GM19324 (cell line): Measurements from ENCODE around the gene TENM4.
"Not testable (repeated sequence)": the region's sequence is repeated elsewhere in the genome, so short reads cannot be mapped to it uniquely, and the experiment has no call there.

Source experiments
- ATAC-seq: cut with Tn5 transposase; IDR thresholded peaks from one replicate; pipeline ENCODE4 v1.9.1; 2021; ENCODE audit warnings: mild to moderate bottlenecking, moderate library complexity; ENCODE audit not compliant: unreplicated experiment, low FRiP score

Gene TENM4

DNA sequence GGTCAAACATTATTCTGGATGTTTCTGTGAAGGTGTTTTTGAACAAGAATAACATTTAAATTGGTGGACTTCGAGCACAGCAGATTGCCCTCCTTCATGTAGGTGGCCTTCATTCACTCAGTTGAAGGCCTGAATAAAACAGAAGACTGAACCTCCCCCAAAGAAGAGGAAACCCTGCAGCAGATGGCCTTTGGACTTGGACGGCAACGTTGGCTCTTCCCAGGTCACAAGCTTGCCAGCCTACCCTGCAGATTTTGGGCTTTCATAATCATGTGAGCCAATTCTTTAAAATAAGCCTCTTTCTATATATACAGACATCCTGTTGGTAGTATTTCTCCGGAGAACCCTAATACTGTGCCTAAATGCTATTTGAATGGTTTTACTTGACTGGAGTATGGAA lies 434.0 kb downstream of the TENM4 start:
- no peak for ATAC-seq

DNA sequence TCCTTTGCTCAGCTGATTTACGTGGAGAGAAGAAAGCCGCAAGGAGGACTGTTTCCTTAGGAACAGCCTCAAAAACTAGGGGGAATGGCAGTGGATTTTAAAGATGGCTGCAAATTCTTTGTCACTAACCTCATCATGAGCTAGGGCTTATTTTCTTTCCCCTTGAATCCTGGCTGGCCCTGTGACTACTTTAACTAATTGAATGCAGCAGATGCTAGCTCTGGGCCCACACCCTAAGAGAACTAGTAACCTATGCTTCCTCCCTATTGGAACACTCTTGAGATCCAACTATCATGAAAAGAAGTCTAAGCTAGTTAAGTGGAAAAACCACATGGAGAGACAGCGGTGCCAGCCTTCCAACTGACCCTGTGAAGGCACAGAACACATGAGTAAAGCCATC lies 444.8 kb downstream of the TENM4 start:
- no peak for ATAC-seq

DNA sequence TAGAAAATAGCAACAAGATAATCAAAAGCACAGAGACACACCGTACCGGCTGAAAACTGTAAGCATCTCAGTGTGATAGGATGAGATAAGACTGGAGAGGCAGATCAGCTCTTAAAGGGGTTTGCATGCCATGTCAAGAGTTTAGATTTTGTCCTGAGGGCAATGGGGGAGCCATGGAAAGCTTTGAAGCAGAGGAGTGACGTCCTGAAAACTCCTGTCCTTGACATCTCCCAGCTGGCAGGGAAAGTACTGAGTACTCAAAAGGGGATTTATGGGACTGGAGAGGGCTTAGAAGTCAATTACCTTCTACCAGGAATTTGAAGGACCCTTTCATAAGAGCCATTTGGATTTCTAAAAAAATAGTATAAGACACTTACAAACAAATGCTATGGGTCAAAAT lies 445.7 kb downstream of the TENM4 start:
- no peak for ATAC-seq

DNA sequence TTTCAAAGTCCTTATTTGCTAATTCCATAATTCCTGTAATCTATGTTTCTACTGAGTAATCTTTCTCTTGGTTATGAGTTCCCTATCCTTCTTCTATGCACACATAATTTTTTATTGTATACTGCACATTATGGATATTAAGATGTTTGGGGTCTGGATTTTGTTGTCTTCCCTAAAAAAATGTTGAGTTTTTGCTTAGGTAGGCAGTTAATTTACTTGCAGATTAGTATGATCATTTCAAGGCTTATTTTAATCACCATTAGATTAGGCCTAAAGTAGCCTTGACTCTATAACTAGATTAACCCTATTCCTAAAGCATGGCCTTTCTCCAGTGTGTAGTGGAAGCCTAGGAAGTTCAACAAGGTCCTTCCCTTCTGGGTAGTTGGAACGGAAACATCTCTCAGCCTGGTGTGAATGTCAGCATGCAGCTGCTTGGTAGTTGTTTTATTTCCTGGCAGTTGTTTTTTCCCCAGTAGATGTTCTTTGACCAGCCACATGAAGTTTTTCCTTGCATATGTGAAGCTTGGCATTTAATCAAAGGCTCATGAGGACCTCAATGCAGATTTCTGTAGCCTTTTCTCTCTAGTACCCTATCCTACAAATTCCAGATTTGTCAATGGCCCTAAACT lies 446.9 kb downstream of the TENM4 start:
- ATAC-seq = no peak

DNA sequence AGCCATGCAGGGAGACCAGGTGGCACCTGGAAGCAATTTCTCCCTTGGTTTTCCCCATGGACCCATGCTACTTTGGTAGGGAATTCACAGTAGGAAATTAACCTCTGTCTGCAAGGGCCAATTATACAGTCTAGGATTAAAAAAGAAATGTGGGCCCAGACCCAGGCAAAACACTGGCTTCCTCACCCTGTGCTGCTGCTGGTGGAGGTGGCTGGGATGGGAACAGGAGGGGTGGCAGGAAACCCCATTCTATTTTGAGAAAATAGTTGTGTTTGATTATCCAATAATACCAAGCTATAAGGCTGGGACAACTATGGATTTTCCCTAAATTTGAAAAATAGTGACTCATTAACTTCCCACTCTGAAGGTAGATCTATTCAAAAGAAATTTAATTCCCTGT lies 449.1 kb downstream of the TENM4 start:
- no peak for ATAC-seq

DNA sequence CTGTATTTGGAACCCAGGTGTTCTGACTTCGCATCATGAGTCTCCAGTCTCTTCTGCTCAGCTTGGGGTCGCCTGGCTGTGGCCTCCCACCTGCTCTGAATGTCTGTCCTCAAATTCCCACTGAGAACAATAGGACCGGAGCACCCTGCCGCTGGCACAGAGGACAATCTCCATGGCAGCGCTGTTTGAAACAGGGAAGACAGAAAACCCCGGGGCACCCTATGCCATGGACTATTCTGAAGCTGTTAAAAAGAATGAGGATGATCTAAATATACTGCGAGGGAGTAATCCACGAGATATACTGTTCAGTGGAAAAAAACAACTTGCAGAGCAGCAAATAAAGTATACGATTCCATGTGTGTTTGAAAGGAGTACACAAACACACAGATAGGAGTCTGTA lies 450.6 kb downstream of the TENM4 start:
- no peak for ATAC-seq

DNA sequence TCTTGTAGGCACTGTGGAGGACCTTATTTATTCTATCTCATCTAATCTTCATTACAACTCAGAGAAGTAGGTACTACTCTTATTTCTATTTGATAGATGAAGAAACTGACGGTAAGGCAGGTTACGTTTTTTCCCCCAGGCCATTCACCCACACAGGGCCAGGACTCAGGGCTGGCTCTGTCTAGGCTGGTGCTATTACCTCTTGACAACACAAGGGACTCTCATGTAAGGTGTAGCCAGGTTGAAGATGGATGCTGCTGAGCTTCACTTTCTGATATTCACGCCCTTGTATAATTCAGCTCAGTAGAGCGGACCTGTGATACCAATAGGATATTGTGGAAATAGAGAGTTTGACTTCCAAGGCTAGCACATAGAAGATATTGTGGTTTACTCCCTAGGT lies 453.1 kb downstream of the TENM4 start:
- no peak for ATAC-seq

DNA sequence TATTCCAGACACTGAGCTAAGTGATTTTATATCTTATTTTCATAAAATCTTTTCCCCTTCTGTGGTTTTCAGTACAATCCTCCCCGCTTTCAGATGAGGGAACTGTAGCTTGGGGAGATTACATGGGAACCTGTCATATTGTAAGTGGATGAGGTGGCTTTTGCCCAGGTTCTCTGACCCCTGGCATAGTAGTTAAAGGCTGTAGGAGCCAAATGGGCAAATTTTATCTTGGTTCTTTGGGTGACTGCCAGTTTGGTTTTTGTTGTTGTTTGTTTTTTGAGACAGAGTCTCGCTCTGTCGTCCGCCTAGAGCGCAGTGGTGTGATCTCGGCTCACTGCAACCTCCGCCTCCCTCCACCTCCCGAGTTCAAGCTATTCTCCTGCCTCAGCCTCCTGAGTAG lies 454.5 kb downstream of the TENM4 start:
- ATAC-seq = no peak

DNA sequence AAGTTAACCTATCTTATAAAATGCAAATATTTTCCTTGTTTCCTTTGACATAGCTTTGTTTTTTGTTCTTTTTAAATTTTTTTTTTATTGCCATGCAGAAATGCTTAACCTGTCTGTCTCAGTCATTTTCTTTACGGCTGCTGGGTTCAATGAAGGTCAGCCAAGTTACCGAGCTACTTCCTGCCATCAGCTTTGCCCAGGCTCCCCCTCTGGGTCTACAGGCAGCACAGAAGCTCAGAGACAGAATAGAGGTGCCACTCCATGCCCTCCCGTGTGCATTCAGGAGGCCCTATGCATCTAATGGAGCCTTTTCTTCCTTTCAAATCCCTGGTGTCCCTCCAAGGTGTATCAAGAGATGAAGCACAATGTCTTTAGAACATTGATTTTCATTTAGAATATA lies 455.2 kb downstream of the TENM4 start:
- no peak for ATAC-seq

DNA sequence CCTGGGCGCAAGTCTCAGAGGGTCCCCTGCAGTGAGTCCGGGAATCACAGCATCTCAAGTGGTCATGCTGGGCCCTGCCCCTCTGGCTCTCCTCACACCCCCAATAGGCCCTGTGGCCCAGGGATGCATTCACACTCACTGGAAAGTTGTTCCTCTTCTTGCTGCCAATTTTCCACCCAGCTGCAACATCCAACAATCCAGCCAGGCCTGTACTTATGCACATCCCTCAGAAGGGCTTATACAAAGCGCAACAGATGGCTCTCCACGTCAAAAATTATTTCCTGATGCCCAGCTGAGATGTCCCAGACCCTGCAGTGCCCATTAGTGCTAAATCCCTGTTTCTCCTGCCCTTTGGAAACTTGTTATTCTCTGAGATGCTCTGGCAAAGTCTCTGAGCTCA lies 458.4 kb downstream of the TENM4 start:
- ATAC-seq = no peak

DNA sequence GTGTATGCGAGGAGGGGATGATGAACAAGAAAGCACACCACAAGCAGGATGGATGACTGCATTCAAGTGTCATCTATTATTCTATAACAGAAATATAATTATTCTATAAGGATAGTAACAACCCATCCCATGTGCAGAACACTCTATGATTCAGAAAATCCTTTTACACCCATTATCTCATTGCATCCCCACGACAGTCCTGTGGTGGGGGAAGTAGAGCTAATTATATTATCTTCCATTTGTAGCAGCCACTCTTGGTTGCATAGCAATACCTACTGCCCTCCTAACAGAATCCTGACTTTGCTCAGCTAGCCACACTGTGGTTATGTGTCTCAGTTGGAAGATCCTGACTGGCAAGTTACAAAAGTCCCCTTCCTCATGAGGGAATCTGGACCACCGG lies 459.7 kb downstream of the TENM4 start:
- no peak for ATAC-seq

DNA sequence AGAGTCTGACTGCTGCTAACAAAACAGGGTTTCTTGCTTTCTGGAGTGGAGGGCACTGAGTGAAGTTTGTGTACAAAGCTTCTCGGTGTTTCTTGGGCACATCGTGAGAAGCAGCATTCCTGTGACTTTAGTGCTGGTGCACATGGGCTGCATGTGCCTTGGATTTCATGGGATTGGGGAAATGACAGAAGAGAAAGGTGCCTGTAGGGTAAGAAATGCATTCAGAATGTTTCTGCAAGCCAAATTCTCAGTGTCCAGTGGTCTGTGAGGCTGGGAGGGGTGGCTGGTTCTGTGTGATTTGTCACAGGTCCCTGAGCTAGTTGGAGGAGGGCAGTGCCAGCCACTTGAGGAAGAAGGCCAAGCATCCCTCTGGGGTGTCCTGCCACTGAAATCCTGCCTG lies 462.0 kb downstream of the TENM4 start:
- no peak for ATAC-seq

DNA sequence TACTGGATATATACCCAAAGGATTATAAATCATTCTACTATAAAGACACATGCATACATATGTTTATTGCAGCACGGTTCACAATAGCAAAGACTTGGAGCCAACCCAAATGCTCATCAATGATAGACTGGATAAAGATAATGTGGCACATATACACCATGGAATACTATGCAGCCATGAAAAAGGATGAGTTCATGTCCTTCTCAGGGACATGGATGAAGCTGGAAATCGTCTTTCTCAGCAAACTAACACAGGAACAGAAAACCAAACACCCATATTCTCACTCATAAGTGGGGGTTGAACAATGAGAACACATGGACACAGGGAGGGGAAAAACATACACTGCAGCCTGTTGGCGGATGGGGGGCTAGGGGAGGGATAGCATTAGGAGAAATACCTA lies 463.0 kb downstream of the TENM4 start:
- not testable (repeated sequence) for ATAC-seq

DNA sequence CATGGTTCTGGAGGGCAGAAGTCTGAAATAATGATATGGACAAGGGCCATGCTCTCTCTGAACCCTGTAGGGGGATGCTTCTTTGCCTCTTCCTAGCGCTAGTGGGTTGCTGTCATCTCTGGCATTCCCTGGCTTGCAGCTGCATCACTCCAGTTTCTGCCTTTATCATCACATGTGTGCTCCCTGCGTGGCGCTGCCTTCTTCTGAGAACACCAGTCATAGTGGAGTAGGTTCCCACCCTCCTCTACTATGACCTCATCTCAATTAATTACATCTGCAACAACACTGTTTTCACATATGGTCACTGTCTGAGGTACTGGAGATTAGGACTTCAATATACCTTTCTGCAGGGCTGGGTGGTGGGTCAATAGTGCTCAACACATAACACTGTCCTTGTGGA lies 463.8 kb downstream of the TENM4 start:
- ATAC-seq = no peak

DNA sequence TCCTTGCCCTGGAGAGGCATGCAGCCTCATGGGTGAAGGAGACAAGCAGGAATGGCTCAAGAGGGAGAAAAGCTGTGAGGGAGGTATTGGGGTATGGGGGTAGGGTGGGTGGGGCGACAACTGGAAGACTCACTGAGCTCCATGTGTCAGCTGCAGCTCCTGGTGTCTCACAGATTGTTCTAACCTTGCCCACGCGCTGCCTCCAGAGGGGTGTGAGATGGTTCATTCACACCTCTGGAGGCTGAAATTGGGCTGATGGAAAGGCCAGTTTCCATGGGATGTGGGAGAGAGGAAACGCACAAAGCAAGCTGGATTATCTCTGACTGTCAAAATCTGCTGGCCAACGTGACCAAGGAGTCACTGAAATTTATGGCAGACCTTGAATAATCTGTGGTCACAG lies 465.7 kb downstream of the TENM4 start:
- no peak for ATAC-seq

DNA sequence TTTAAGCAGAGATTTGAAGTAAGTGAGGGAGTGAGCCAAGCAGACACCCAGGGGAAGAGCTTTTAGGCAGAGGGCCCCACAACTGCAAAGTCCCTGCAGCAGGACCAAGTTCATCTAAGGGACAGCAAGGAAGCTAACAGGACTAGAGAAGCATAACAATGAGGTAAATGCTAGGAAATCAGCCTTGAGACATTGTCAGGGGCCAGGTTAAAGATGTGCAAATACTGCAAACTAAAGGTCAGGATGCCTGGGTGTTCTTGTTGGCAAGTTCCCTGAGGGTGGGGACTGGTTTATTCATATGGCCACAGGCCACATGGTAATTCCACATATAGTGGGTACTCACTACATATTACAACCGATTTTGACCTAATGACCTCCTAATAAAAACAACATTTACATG lies 467.0 kb downstream of the TENM4 start:
- ATAC-seq = no peak

DNA sequence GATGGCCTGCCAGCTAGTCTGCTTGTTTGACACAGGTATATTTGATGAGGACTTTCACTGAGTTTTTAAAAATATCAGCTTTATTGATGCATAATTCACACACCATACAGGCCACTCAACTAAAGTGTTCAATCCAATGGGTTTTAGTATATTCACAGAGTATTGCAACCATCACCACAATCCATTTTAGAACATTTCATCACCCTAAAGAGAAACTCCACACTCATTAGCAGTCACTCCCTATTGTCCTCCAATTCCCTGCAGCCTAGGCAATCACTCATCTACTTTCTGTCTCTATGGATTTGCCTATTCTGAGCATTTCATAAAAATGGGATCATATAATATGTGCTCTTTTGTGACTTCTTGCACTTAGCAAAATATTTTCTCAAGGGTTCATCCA lies 468.2 kb downstream of the TENM4 start:
- no peak for ATAC-seq

DNA sequence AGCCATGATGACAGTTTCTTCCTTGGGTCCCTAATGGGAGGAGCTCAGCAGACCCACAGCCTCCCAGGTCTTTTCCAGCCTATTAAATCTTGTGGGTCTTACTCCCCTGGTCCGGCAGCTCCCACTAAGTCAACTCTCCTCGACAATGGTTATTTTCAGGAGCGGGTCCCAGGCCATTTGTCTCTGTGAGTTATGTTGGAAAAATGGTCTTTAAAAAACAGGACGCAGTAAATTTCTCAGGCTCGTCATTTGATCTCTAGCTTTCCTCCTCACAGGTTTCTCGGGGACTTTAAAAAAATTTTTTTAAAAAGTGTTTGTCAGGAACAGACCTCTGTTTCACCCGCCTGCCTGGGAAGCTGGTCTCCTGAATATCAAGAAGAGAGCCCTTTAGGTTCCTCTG lies 468.7 kb downstream of the TENM4 start:
- no peak for ATAC-seq

DNA sequence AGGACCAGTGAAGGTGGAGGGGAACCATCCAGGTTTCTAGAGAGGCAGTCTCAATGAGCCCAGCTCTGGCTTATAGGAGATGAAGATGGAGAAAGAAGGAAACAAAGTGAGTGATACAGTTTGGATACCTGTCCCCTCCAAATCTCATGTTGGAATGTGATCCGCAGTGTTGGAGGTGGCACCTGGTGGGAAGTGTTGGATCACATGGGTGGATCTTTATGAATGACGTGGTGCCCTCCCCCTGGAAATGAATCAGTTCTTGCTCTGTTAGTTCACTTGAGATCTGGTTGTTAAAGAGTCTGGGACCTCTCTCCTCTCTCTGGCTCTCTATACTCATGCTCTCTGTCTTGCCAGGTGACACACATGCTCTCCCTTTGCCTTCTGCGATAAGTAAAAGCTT lies 473.0 kb downstream of the TENM4 start:
- no peak for ATAC-seq

DNA sequence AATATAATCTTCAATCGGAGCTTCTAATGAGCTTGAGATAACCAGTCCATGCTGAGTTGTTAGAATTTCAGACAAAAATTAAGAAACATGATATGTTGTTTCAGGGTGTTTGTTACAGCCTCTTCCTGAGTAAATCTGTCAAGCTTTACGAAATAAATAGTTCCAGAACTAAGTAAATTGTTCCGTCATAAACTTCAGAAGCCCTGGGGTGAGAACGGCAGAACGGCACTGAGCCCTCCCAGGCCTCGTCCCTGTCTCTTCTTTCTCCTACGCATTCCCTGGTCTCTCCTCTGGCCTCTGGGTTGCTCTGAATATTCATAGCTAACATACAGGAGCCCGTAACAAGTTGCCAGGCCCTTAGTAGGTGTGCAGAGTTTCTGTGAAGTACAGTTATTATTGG lies 475.4 kb downstream of the TENM4 start:
- ATAC-seq = no peak

DNA sequence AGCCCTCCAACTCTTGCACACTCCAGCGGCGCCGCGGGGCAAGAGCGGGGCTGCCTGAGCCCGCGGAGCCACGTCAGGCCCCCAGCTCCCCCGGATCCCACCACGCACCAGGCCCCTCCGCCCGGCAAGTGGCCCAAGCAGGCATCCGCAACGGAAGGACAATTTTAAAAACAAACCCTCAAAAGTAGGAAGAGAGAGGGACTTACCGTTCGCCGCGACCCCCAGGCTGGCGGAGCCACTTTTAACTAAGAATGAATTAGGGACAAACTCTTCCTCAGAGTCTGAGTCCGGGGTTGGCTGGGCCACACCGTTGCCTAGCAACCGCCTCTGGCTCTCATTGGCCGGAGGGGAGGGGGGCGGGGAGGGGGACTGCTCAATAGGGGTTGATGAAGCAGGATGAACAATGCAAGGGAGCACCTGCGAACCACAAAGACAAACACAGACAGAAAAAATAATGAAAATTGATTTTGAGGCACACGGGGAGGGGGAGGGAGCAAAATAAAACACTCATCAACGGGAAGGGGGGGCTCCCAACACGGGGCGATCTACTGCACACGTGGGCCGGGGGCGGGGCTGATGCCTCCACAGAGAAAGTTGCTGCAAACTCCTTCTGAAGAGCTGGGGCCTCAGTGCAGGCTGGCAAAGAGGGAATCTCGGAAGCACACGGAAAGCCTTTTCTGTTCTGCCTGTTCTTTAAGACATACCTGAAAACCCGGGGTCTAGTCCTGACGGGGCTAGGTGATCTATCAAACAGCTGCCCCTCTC lies 478.7 kb downstream of the TENM4 start:
- ATAC-seq = no peak

DNA sequence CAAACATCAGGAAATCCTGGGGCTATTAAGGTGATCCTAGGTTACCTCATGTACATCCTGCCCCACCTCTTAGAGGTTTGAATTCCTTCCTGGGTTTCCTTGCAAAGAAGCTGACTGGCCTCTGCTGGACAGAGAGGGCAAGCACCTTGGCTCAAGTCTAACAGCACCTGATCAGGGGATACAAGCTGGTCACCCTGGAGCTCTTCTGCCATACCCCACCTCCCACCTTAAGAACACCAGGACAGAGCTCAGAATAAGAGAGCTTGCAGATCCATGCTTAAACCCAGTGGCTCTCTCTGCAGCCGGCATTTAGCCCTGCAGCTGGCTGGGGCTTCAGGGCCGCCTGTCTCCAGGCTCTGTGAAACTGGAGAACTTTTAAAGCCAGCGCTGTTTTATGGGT lies 479.6 kb downstream of the TENM4 start:
- ATAC-seq = no peak

DNA sequence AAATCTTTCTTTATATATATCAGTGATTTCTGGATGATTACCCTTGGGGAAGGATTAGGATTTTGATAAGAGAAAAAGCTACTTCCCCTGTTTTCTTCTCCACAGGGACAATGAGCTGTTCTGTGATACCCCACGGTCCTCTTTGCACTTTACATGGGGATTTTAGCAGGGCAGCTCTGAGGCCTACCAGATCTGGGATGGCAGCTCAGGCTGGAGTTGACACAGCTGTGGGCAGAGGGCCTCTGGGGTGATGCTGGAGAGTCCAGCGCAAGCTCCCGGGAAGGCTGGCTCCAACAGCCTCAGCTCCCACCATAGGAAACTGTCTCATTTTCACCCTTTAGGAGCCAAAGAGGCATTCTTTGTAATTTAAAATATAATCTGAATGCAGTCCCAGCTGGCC lies 482.4 kb downstream of the TENM4 start:
- ATAC-seq = no peak
